GM12892 (cell line): Measurements from ENCODE around the gene SFMBT1.

Source experiments
- POLR2A ChIP-seq: IDR thresholded peaks from 2 replicates; pipeline ENCODE4 v1.6.1; 2011; ENCODE audit warnings: low read depth, low read length, control low read depth
- TAF1 ChIP-seq: IDR thresholded peaks from 2 replicates; pipeline ENCODE4 v1.6.1; 2011; ENCODE audit warnings: low read depth, mild to moderate bottlenecking, control low read depth, low read length, borderline replicate concordance

- TF ChIP-seq TAF1: no peak
- TF ChIP-seq POLR2A: no peak
Observed at GRCh38 chr3:52917044-52917443, 128.8 kb downstream of the SFMBT1 start.
